ENCODE measurements around the gene C4orf50.

- TF ChIP-seq RARG (CRISPR knock-in tag; IDR thresholded peaks at IDR 0.05; ENCODE audit: low read depth) (no peak), KDM3A (CRISPR knock-in tag; IDR thresholded peaks at IDR 0.05; ENCODE audit: low read depth) (no peak), ETS1 (CRISPR knock-in tag; IDR thresholded peaks at IDR 0.05) (no peak), ZNF558 (CRISPR knock-in tag; IDR thresholded peaks at IDR 0.05; ENCODE audit: borderline replicate concordance) (no peak), SPEN (CRISPR knock-in tag; IDR thresholded peaks at IDR 0.05; ENCODE audit: low read depth) (no peak), WIZ (CRISPR knock-in tag; IDR thresholded peaks at IDR 0.05) (no peak), MYC (CRISPR knock-in tag; IDR thresholded peaks at IDR 0.05; ENCODE audit: borderline replicate concordance) (no peak), CTCF (CRISPR knock-in tag; IDR thresholded peaks at IDR 0.05) (no peak), RFX5 (IDR thresholded peaks at IDR 0.05; ENCODE audit: low read depth, low read length) (no peak), SMAD3 (CRISPR knock-in tag; IDR thresholded peaks at IDR 0.05) (no peak), CREB1 (IDR thresholded peaks at IDR 0.05) (no peak), CREB1 (CRISPR knock-in tag; IDR thresholded peaks at IDR 0.05) (no peak), POLR2AphosphoS5 (IDR thresholded peaks at IDR 0.05; ENCODE audit: low read depth, low read length) (no peak), SIN3B (IDR thresholded peaks at IDR 0.05; ENCODE audit: low read length) (no peak), PLSCR1 (CRISPR knock-in tag; IDR thresholded peaks at IDR 0.05; ENCODE audit: borderline replicate concordance) (no peak)
Observed at GRCh38 chr4:5954056-5954760, 64.0 kb downstream of the C4orf50 start.

All from HepG2 (cell line).